HL-60/S4 treated with retinoic acid at 250 ng/mL for 4 days and 3 days (cell line): ENCODE results near the gene TMEM63C.

Source experiments
- in situ Hi-C: fragments of 300-500 bp; cut with MboI; formaldehyde crosslinking; loops from 2 replicates; pipeline ENCODE4 v1.7.0; 2022; ENCODE audit warnings: low sequenced_read_pairs

The TMEM63C gene

GRCh38 chr14:77220246-77221017, 38.8 kb downstream of the TMEM63C start:
- in situ Hi-C loops: no loop called here

GRCh38 chr14:77221241-77221871, 39.8 kb downstream of the TMEM63C start:
- in situ Hi-C loops: no loop called here

GRCh38 chr14:77222546-77223225, 41.1 kb downstream of the TMEM63C start:
- in situ Hi-C loops: no loop called here

GRCh38 chr14:77224212-77224611, 42.6 kb downstream of the TMEM63C start:
- in situ Hi-C loops: no loop called here

- in situ Hi-C loops: no loop called here
These were observed 43.7 kb downstream of the TMEM63C start for GRCh38 chr14:77225254-77225653.

GRCh38 chr14:77225892-77226557, 44.4 kb downstream of the TMEM63C start:
- in situ Hi-C loops: no loop called here

- in situ Hi-C loops: no loop called here
These were observed 46.5 kb downstream of the TMEM63C start for GRCh38 chr14:77228056-77228455.

GRCh38 chr14:77230914-77231313, 49.3 kb downstream of the TMEM63C start:
- in situ Hi-C loops: no loop called here

GRCh38 chr14:77231721-77232120, 50.1 kb downstream of the TMEM63C start:
- in situ Hi-C loops: no loop called here

- in situ Hi-C loops: no loop called here
These were observed 55.2 kb downstream of the TMEM63C start for GRCh38 chr14:77236814-77237213.

- in situ Hi-C loops: no loop called here
These were observed 56.8 kb downstream of the TMEM63C start for GRCh38 chr14:77238356-77238755.

- in situ Hi-C loops: no loop called here
These were observed 57.4 kb downstream of the TMEM63C start for GRCh38 chr14:77238996-77239395.

- in situ Hi-C loops: no loop called here
These were observed 57.8 kb downstream of the TMEM63C start for GRCh38 chr14:77239412-77239811.

- in situ Hi-C loops: no loop called here
These were observed 58.8 kb downstream of the TMEM63C start for GRCh38 chr14:77240336-77240915.

- in situ Hi-C loops: no loop called here
These were observed 60.4 kb downstream of the TMEM63C start for GRCh38 chr14:77241955-77242354.

GRCh38 chr14:77242752-77243151, 61.2 kb downstream of the TMEM63C start:
- in situ Hi-C loops: no loop called here

GRCh38 chr14:77243853-77244252, 62.3 kb downstream of the TMEM63C start:
- in situ Hi-C loops: no loop called here

- in situ Hi-C loops: no loop called here
These were observed 64.2 kb downstream of the TMEM63C start for GRCh38 chr14:77245820-77246219.

GRCh38 chr14:77246784-77247183, 65.2 kb downstream of the TMEM63C start:
- in situ Hi-C loops: no loop called here

- in situ Hi-C loops: no loop called here
These were observed 67.1 kb downstream of the TMEM63C start for GRCh38 chr14:77248666-77249065.

- in situ Hi-C loops: no loop called here
These were observed 67.7 kb downstream of the TMEM63C start for GRCh38 chr14:77249286-77249685.
